Kidney (tissue), 14 donors: ENCODE measurements around the gene GNG8. TPM values are rescaled to one million over a fixed set of nuclear protein-coding genes. Genes with fewer than 3 reads are reported as not detected.

Experiments used
- DNase-seq, 5 donors: peaks; one replicate each; pipeline ENCODE4 v3.0.0-alpha.2; 2013 to 2020
- FAIRE-seq: peaks from 2 replicates; lab custom pipeline; 2012; peaks lifted over from hg19 to GRCh38; lab: Jason Lieb, UNC
- H3K27ac ChIP-seq, 2 donors: one replicate each; pipeline ENCODE4 v1.7.0; 2013; ENCODE audit warnings: low read depth in 2 of 2, low read length in 2 of 2, inconsistent platforms in 1 of 2
- H3K27me3 ChIP-seq: one replicate; pipeline ENCODE4 v1.7.1; 2013; ENCODE audit warnings: low read length, inconsistent platforms; ENCODE audit not compliant: control insufficient read depth, insufficient read depth
- H3K36me3 ChIP-seq, 3 donors: one replicate each; pipeline versions ENCODE4 v1.7.0 to v1.7.1; 2013; ENCODE audit warnings: low read length in 3 of 3, control low read depth in 1 of 3, inconsistent platforms in 1 of 3; ENCODE audit not compliant: insufficient read depth in 3 of 3, control insufficient read depth in 2 of 3
- H3K4me1 ChIP-seq, 3 donors: one replicate each; pipeline versions ENCODE4 v1.7.0 to v1.7.1; 2013; ENCODE audit warnings: low read length in 3 of 3, inconsistent platforms in 1 of 3, low read depth in 1 of 3; ENCODE audit not compliant: control insufficient read depth in 2 of 3, insufficient read depth in 2 of 3
- H3K4me3 ChIP-seq, 3 donors: one replicate each; pipeline versions ENCODE4 v1.7.0 to v1.8.1; 2013; ENCODE audit warnings: low read length in 3 of 3, control low read depth in 1 of 3, inconsistent platforms in 1 of 3
- H3K9ac ChIP-seq, 3 donors: one replicate each; pipeline versions ENCODE4 v1.7.0 to v1.7.1; 2013; ENCODE audit warnings: low read length in 3 of 3, control low read depth in 1 of 3, inconsistent platforms in 1 of 3
- H3K9me3 ChIP-seq, 3 donors: one replicate each; pipeline versions ENCODE4 v1.7.0 to v1.7.1; 2013; ENCODE audit warnings: low read length in 3 of 3, control low read depth in 1 of 3, inconsistent platforms in 1 of 3; ENCODE audit not compliant: control insufficient read depth in 2 of 3, insufficient read depth in 1 of 3
- CTCF ChIP-seq: IDR thresholded peaks from 3 replicates; pipeline ENCODE4 v1.5.1; 2012; ENCODE audit warnings: mild to moderate bottlenecking, moderate library complexity, borderline replicate concordance; ENCODE audit not compliant: insufficient read depth; ENCODE audit errors: extremely low read depth
- intact Hi-C: fragments of 100-400 bp; cut with DNase I; formaldehyde crosslinking; loops from one replicate; pipeline ENCODE4 v1.11.1; 2022
- polyA plus RNA-seq: library from polyadenylated mRNA; stranded (reverse); fragments of 350-450 nt; fragmentation: Illumina TruSeq; extraction: RNeasy Lipid Tissue Mini Kit (QIAGEN cat#74804); gene quantifications from one replicate; pipeline ENCODE4 v1.2.3, GENCODE V29; 2014; ENCODE audit warnings: low read depth, low replicate concordance; ENCODE audit not compliant: insufficient read depth
- total RNA-seq: library from RNA; stranded (reverse); fragmentation: NEBNext Ultra II Directional; extraction: Animal tissue kit (Norgen Biotek cat#: 25700); gene quantifications from one replicate; pipeline ENCODE4 v1.2.1, GENCODE V29; 2021
- donor health status: control.
- donor health status: control.
- donor health status: control.
- donor health status: control.
- donor health status: control.
- donor health status: DM: yes; HTN: yes; CAD: no.
- donor health status: Normal renal cell carcinoma (clear cell type).

Gene GNG8
- total and polyA plus RNA-seq, 2 donors from 2014 or later = not detected

DNA sequence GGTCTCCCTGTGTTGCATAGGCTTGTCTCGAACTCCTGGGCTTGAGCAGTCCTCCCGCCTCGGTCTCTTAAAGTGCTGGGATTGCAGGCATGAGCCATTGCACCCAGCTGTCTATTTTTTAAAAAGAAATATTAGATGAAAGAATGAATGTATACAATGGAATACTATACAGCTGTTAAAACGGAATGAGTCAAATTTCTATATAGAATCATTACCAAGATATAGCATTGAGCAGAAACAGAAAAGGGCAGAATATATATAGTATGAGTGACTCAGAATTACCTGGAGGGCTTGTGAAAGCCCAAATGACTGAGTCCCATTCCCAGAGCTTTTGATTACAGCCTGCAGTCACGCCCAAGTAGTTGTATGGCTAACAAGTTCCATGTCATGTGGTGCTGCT is 20.5 kb upstream of the GNG8 start:
- H3K9me3 ChIP-seq = no peaks in the 10 kb centered on the region
- H3K4me3 ChIP-seq = no peak overlapping the region
- FAIRE-seq (no peak), DNase-seq (no peak)
- no peak overlapping the region for H3K27ac ChIP-seq
- peaks cover 0 to 2% (median 0%) of the 10 kb centered on the region in 3 donors for H3K36me3 ChIP-seq
- H3K4me1 ChIP-seq = peaks cover 0 to 2% (median 0%) of the 10 kb centered on the region in 3 donors
- H3K27me3 ChIP-seq = no peaks in the 10 kb centered on the region
- no peak for TF ChIP-seq CTCF
- intact Hi-C loops = no loop called here
- no peak overlapping the region for H3K9ac ChIP-seq

DNA sequence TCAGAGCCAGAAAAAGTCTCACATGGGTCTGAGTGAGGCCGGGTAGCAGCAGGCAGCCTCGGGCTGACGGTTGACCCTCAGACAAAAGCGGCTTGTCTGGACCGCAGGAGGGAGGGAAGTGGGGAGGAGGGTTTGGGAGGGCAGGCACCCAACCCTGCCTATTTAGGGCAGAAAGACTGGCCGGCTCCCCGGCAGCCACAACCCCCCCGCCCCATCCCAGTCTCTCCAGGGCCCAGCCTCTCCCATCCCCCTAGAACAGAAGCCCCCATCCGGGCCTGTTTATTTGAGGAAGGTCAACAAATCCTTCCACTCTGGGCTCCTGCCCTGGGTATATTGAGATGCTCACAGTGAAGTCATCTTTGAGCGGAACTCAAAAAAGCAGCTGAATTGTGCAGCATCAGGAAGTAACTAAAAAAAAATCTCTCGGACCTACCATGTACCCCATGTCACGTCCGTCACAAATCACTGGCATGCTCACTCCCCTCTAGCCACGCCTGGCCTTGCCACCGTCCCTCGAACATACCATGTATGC is 18.7 kb upstream of the GNG8 start:
- H3K9ac ChIP-seq = no peak overlapping the region
- intact Hi-C loops = no loop called here
- DNase-seq (peak in 1 of 5 donors; percentile 44), FAIRE-seq (no peak)
- H3K36me3 ChIP-seq = peaks cover 0 to 2% (median 0%) of the 10 kb centered on the region in 3 donors
- H3K9me3 ChIP-seq = no peaks in the 10 kb centered on the region
- H3K27me3 ChIP-seq = no peaks in the 10 kb centered on the region
- H3K27ac ChIP-seq = peak overlapping the region in 1 of 2 donors; percentile 69
- TF ChIP-seq CTCF = no peak
- H3K4me1 ChIP-seq = peaks cover 0 to 2% (median 0%) of the 10 kb centered on the region in 3 donors
- no peak overlapping the region for H3K4me3 ChIP-seq

DNA sequence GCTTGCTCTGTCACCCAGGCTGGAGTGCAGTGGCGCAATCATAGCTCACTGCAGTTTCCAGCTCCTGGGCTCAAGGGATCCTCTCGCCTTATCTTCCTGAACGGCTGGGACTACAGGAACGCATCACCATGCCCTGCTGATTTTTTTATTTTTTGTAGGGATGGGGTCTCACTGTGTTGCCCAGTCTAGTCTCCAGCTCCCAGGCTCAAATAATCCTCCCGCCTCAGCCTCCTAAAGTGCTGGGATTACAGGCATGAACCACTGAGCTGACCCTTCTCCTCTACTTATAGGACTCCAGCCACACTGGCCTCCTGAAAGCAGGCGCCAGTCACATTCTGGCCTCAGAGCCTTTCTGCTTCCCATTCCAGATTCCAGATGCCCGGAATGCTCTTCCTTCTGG is 14.4 kb upstream of the GNG8 start:
- intact Hi-C loops = no loop called here
- no peaks in the 10 kb centered on the region for H3K9me3 ChIP-seq
- DNase-seq (peak in 1 of 5 donors; percentile 22), FAIRE-seq (no peak)
- H3K4me1 ChIP-seq = peaks cover 0 to 2% (median 0%) of the 10 kb centered on the region in 3 donors
- no peak overlapping the region for H3K27ac ChIP-seq
- H3K27me3 ChIP-seq = peaks cover 8% of the 10 kb centered on the region
- H3K4me3 ChIP-seq = no peak overlapping the region
- TF ChIP-seq CTCF = no peak
- no peaks in the 10 kb centered on the region for H3K36me3 ChIP-seq
- no peak overlapping the region for H3K9ac ChIP-seq
